HG03442 (cell line): Measurements from ENCODE around the gene QRICH2.
"Not testable (repeated sequence)": the region's sequence is repeated elsewhere in the genome, so short reads cannot be mapped to it uniquely, and the experiment has no call there.

Source experiments
- ATAC-seq: cut with Tn5 transposase; IDR thresholded peaks from one replicate; pipeline ENCODE4 v1.9.1; 2021; ENCODE audit warnings: mild to moderate bottlenecking, moderate library complexity; ENCODE audit not compliant: unreplicated experiment

The QRICH2 gene

DNA sequence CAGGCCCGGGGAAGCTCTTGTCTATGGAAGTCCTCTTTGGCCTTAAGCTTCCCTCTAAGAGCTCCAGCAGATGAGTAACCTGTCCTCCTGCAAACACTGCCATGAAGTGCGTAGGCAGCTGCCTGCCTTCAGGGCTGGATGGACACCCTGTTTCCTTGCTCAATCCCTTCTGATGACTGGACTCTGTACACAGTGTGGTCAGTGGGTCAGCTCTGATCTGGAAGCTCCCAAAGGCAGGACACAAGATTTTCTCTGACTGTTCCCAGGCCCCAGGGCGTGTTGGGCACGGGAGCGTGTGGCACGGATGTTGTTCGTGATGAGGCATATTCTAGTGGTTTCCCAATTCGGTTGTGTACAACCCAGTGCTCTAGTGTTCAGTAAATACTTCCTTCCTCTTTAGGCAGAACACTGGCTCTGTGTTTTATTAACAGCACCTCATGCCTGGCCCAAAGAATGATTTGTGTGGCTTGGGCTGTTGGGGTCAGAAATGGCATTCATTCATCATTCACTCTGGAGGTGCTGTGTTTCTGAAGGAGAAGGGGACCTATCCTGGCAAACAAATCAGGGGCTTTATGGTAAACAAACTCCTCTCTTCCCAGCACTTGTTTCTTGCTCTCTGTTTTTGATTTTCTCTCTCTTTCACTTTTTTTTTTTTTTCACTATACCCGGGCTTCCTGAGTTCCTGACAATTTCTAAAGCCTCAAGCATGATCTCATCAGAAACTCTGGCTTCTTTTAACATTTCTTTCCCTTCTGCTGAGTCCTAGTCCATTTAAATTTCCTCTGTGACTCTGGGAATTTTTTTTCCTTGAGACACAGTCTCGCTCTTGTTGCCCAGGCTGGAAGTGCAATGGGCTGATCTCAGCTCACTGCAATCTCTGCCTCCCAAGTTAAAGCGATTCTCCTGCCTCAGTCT is 55.8 kb downstream of the QRICH2 start:
- ATAC-seq, result no peak

- no peak for ATAC-seq
These were observed 56.5 kb downstream of the QRICH2 start for GRCh38 chr17:76251478-76252039.

- ATAC-seq, result no peak
These were observed 57.9 kb downstream of the QRICH2 start for GRCh38 chr17:76250141-76250540.

GRCh38 chr17:76248013-76248782 is 59.9 kb downstream of the QRICH2 start:
- no peak for ATAC-seq

- ATAC-seq, result no peak
These were observed 60.8 kb downstream of the QRICH2 start for GRCh38 chr17:76247304-76247703.

DNA sequence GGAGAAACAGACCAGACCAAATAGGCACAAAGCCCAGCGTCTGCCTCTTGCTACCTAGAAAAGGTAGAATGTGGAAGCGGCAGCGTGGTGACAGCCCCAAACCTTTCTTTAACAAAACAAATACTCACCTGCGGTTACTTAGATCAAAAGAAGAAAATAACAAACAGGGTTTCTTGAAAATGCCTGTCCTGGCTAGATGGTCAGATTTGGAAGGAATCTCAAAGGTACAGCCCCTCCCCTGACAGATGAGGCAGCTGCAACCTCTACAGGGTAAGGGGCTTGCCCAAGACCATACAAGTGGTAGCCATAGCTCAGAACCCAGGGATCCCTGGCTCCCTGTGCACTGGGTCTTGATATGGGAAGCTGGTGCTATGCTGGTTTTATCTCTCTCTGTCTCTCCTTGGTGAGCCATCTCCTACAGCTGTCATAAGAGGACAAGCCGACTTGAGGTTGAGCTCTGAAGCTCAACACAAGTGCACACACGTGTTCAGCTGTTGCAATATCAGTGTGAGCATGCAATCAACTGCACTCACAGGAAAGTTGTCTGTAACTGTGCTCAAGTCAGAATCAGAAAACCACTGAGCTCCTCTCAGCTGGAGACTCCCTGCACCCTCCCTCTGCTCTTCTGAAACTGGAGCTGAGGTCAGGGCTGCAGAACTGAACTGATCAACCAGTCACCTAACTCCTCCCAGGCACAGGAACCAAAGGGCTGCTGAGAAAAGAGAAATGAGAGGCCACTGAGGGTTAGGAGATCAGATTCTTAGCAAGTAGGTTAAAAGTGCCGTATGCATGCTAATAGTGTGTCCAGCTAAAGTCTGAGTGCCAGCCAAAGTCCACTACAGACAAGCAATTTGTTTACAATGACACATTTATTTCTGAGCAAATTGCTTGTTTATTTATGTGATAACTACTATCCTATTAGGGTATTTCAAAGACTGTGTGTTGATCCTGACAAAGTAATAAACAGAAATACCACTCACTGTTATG is 61.7 kb downstream of the QRICH2 start:
- peak; percentile 92 for ATAC-seq

GRCh38 chr17:76244721-76245120 is 63.4 kb downstream of the QRICH2 start:
- not testable (repeated sequence) for ATAC-seq

GRCh38 chr17:76243826-76244679 is 64.0 kb downstream of the QRICH2 start:
- no peak for ATAC-seq

GRCh38 chr17:76241691-76242255 is 66.3 kb downstream of the QRICH2 start:
- ATAC-seq, result no peak

GRCh38 chr17:76241204-76241538 is 66.9 kb downstream of the QRICH2 start:
- no peak for ATAC-seq

GRCh38 chr17:76240461-76241203 is 67.4 kb downstream of the QRICH2 start, which contains the start of gene RNF157:
RNF157 (minus strand) TSS chr17:76240493; CDS start chr17:76240240, 253 bp downstream.
- ATAC-seq, result peak; percentile 58

GRCh38 chr17:76239538-76240274 is 68.4 kb downstream of the QRICH2 start:
- ATAC-seq, result peak; percentile 11

DNA sequence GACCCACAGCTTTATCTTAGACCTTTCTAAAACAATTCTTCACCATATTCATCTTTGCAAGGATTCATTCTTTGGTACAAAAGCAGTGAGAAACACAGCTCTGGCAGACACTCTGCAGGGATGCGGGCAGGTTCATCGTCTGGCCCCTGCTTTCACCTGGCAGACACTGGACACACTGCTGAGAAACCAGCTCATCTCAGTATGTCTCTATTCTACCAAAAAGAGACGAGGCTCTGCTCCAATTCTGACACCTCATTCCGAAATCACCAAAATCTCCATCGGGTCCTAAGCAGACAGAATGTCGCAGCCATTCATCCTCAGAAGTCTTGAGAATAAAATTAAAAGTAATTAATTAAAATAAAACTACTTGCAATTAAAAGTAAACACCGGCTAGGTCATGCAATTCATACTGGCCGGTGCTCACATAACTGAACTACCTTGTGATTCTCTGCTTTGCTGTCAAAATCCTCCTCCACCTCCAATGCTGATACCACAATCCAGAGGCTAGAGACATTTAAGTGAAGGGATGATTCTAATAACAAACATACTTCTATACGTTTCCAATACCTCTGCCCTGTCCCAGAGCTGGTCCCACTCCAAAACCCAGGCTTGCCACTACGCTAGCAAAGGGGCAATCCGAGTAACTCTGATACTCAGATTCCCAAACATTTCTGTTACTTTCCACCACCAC is 69.1 kb downstream of the QRICH2 start:
- no peak for ATAC-seq

- ATAC-seq, result no peak
These were observed 70.2 kb downstream of the QRICH2 start for GRCh38 chr17:76237859-76238313.

DNA sequence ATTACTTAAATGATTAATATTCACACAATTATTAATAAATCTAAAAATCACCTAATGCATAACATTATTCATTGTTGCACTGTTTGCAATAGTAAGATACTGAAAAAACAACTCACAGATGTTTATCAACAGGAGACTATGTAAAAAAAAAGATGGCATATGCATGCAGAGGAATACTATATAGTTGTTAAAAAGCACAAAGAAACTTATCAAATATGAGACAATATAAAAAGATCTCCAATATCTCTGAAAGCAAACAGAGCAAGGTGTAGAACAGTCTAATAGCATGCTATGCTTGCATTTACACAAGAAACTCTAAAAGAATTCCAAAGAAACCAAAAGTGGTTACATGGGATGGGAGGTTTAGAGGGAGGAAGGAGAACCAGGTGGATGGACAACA is 71.5 kb downstream of the QRICH2 start:
- ATAC-seq, result no peak

GRCh38 chr17:76235883-76236282 is 72.2 kb downstream of the QRICH2 start:
- no peak for ATAC-seq

DNA sequence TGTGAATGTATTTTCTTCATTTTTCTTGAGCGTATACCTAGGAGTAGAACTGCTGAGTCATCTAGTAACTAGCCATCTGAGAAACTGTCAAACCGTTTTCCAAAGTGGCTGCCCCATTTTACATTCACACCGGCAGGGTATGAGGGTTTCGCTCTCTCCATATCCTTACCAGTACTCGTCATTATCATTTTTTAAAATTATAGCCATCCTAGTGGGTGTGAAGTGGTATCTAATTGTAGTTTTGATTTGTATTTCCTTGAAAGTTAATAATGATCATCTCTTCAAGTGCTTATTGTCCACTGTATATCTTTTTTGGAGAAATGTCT is 73.8 kb downstream of the QRICH2 start:
- no peak for ATAC-seq
